Neural cell (in vitro differentiated cells): ENCODE data around the gene COPB2. TPM values are rescaled to one million over a fixed set of nuclear protein-coding genes. Genes with fewer than 3 reads are reported as not detected.

Experiments
- H2AFZ ChIP-seq: fragments of 200-600, 300-800 bp; sonication (generic), shearing (Covaris generic); 2 replicates; pipeline ENCODE4 v1.6.0; 2014; ENCODE audit warnings: low read depth, mild to moderate bottlenecking, antibody characterized with exemption, low read length, moderate library complexity
- H3F3A ChIP-seq: fragments of 200-600 bp; shearing (Covaris generic); 2 replicates; pipeline ENCODE4 v1.6.1; 2016; ENCODE audit warnings: mild to moderate bottlenecking, moderate library complexity, mixed read lengths, antibody characterized with exemption, low read length; ENCODE audit not compliant: insufficient read depth, poor library complexity, severe bottlenecking
- H3K27ac ChIP-seq: fragments of 200-600, 300-800 bp; sonication (generic), shearing (Covaris generic); 2 replicates; pipeline ENCODE4 v1.5.1; 2014; ENCODE audit warnings: mild to moderate bottlenecking, low read length, moderate library complexity
- H3K27me3 ChIP-seq: fragments of 300-800, 200-600 bp; sonication (generic), shearing (Covaris generic); 2 replicates; pipeline ENCODE4 v1.6.0; 2014; ENCODE audit warnings: mild to moderate bottlenecking, low read depth, low read length, moderate library complexity; ENCODE audit not compliant: insufficient read depth
- H3K36me3 ChIP-seq: fragments of 300-800, 200-600 bp; sonication (generic), shearing (Covaris generic); 2 replicates; pipeline ENCODE4 v1.5.1; 2014; ENCODE audit warnings: mild to moderate bottlenecking, antibody characterized with exemption, low read length, moderate library complexity; ENCODE audit not compliant: insufficient read depth
- H3K4me2 ChIP-seq: fragments of 300-800, 200-600 bp; sonication (generic), shearing (Covaris generic); 2 replicates; pipeline ENCODE4 v1.6.0; 2014; ENCODE audit warnings: mild to moderate bottlenecking, low read length
- H3K4me3 ChIP-seq: fragments of 300-800, 200-600 bp; sonication (generic), shearing (Covaris generic); 2 replicates; pipeline ENCODE4 v1.5.1; 2014; ENCODE audit warnings: mild to moderate bottlenecking, low read length, moderate library complexity
- H3K79me2 ChIP-seq: fragments of 200-600 bp; shearing (Covaris generic); replicated peaks from 2 replicates; pipeline ENCODE4 v1.6.0; 2014; ENCODE audit warnings: mild to moderate bottlenecking, low read length, moderate library complexity; ENCODE audit not compliant: insufficient read depth
- H3K9ac ChIP-seq: fragments of 300-800, 200-600 bp; sonication (generic), shearing (Covaris generic); 2 replicates; pipeline ENCODE4 v1.6.1; 2016; ENCODE audit warnings: mild to moderate bottlenecking, low read length, mixed read lengths
- H3K9me2 ChIP-seq: fragments of 200-600 bp; shearing (Covaris generic); 2 replicates; pipeline ENCODE4 v1.6.1; 2016; ENCODE audit warnings: mild to moderate bottlenecking, low read length, mixed read lengths; ENCODE audit not compliant: insufficient read depth
- H3K9me3 ChIP-seq: fragments of 200-600, 300-800 bp; sonication (generic), shearing (Covaris generic); 2 replicates; pipeline ENCODE4 v1.6.1; 2016; ENCODE audit warnings: mild to moderate bottlenecking, mixed run types, low read length, moderate library complexity, mixed read lengths
- H4K20me1 ChIP-seq: fragments of 200-600 bp; shearing (Covaris generic); 2 replicates; pipeline ENCODE4 v1.6.1; 2016; ENCODE audit warnings: mild to moderate bottlenecking, mixed run types; ENCODE audit not compliant: insufficient read depth
- CTCF ChIP-seq: fragments of 450-650 bp; IDR thresholded peaks from 2 replicates; pipeline ENCODE4 v1.5.1; 2014; ENCODE audit warnings: antibody characterized with exemption, mild to moderate bottlenecking, moderate library complexity; ENCODE audit not compliant: poor library complexity, severe bottlenecking
- EP300 ChIP-seq: fragments of 450-650 bp; conservative IDR thresholded peaks from 2 replicates; pipeline ENCODE4 v1.6.1; 2014; ENCODE audit warnings: antibody characterized with exemption, mild to moderate bottlenecking, moderate library complexity; ENCODE audit not compliant: poor library complexity, severe bottlenecking
- EZH2 ChIP-seq: fragments of 200-600, 300-800 bp; shearing (Covaris generic), sonication (generic); IDR thresholded peaks from 2 replicates; pipeline ENCODE4 v1.6.1; 2014; ENCODE audit warnings: antibody characterized with exemption, low read length, borderline replicate concordance, mild to moderate bottlenecking; ENCODE audit not compliant: insufficient read depth, poor library complexity, severe bottlenecking
- MXI1 ChIP-seq: fragments of 450-650 bp; conservative IDR thresholded peaks from 2 replicates; pipeline ENCODE4 v1.6.1; 2014; ENCODE audit warnings: antibody characterized with exemption, mild to moderate bottlenecking; ENCODE audit not compliant: poor library complexity, severe bottlenecking
- POLR2AphosphoS5 ChIP-seq: IDR thresholded peaks from 2 replicates; pipeline ENCODE4 v1.6.1; 2012
- RAD21 ChIP-seq: fragments of 450-650 bp; conservative IDR thresholded peaks from 2 replicates; pipeline ENCODE4 v1.6.1; 2014; ENCODE audit warnings: antibody characterized with exemption, mild to moderate bottlenecking, moderate library complexity
- SMC3 ChIP-seq: fragments of 450-650 bp; conservative IDR thresholded peaks from 2 replicates; pipeline ENCODE4 v1.6.1; 2014; ENCODE audit warnings: antibody characterized with exemption, mild to moderate bottlenecking, moderate library complexity; ENCODE audit not compliant: poor library complexity
- TAF1 ChIP-seq: IDR thresholded peaks from 2 replicates; pipeline ENCODE4 v1.6.1; 2012; ENCODE audit warnings: low read depth
- polyA plus RNA-seq: library from polyadenylated mRNA; depleted of rRNA; stranded (reverse); fragments of >200 nt; gene quantifications from 2 replicates; pipeline ENCODE4 v1.2.3, GENCODE V29; 2014
- TF ChIP-seq, protein P1 (sequence below): IDR thresholded peaks from 2 replicates; pipeline ENCODE4 v1.6.1; 2012; ENCODE audit warnings: borderline replicate concordance

The COPB2 gene
- polyA plus RNA-seq, 1 donor from 2014 or later: 63.5 TPM

DNA sequence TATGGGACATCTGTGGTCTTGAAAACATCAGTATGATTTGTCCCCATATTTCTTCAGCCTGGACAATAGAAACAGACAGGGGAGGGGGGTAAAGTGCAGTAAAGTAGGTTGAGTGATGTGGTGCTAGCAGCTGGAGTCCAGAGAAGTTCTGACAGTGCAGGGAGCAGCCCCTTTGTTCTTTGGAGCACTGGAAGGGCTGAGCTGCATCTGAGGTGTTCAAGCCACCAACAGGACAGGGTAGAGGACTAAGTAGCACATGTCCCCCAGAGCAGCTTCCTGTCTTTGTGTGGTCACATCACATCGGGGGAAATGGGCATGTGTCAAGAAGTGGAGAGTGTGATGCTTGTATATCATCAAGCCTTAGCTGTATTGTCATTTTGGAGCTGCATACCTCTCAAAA, 33.6 kb downstream of the COPB2 start:
- Histone ChIP-seq H3K4me2 (no peak overlapping the region), H3K36me3 (peaks cover 13% of the 10 kb centered on the region), H3K27me3 (no peaks in the 10 kb centered on the region), H2AFZ (no peak overlapping the region), H4K20me1 (no peaks in the 10 kb centered on the region), H3K27ac (no peak overlapping the region), H3K9ac (no peak overlapping the region), H3K79me2 (no peaks in the 10 kb centered on the region), H3K4me3 (no peak overlapping the region), H3F3A (no peaks in the 10 kb centered on the region), H3K9me2 (no peaks in the 10 kb centered on the region), H3K9me3 (no peaks in the 10 kb centered on the region)
- TF ChIP-seq TAF1 (no peak), EZH2 (no peak), POLR2AphosphoS5 (no peak), MXI1 (no peak), SMC3 (no peak), EP300 (no peak), CTCF (no peak), RAD21 (no peak)
- TF ChIP-seq, protein P1, sequence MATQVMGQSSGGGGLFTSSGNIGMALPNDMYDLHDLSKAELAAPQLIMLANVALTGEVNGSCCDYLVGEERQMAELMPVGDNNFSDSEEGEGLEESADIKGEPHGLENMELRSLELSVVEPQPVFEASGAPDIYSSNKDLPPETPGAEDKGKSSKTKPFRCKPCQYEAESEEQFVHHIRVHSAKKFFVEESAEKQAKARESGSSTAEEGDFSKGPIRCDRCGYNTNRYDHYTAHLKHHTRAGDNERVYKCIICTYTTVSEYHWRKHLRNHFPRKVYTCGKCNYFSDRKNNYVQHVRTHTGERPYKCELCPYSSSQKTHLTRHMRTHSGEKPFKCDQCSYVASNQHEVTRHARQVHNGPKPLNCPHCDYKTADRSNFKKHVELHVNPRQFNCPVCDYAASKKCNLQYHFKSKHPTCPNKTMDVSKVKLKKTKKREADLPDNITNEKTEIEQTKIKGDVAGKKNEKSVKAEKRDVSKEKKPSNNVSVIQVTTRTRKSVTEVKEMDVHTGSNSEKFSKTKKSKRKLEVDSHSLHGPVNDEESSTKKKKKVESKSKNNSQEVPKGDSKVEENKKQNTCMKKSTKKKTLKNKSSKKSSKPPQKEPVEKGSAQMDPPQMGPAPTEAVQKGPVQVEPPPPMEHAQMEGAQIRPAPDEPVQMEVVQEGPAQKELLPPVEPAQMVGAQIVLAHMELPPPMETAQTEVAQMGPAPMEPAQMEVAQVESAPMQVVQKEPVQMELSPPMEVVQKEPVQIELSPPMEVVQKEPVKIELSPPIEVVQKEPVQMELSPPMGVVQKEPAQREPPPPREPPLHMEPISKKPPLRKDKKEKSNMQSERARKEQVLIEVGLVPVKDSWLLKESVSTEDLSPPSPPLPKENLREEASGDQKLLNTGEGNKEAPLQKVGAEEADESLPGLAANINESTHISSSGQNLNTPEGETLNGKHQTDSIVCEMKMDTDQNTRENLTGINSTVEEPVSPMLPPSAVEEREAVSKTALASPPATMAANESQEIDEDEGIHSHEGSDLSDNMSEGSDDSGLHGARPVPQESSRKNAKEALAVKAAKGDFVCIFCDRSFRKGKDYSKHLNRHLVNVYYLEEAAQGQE: no peak

GRCh38 chr3:139355476-139355875, 34.0 kb downstream of the COPB2 start:
- Histone ChIP-seq H2AFZ (no peak overlapping the region), H3K9ac (no peak overlapping the region), H3K36me3 (peaks cover 11% of the 10 kb centered on the region), H3K4me3 (no peak overlapping the region), H3K9me2 (no peaks in the 10 kb centered on the region), H3K9me3 (no peaks in the 10 kb centered on the region), H4K20me1 (no peaks in the 10 kb centered on the region), H3K79me2 (no peaks in the 10 kb centered on the region), H3F3A (no peaks in the 10 kb centered on the region), H3K27ac (no peak overlapping the region), H3K27me3 (no peaks in the 10 kb centered on the region), H3K4me2 (no peak overlapping the region)
- no peak for TF ChIP-seq MXI1
- no peak for TF ChIP-seq EZH2
- no peak for TF ChIP-seq SMC3
- TF ChIP-seq TAF1: no peak
- no peak for TF ChIP-seq POLR2AphosphoS5
- no peak for TF ChIP-seq RAD21
- TF ChIP-seq, protein P1: no peak
- TF ChIP-seq EP300: no peak
- no peak for TF ChIP-seq CTCF
